Subcutaneous adipose tissue (tissue), 4 donors: Measurements from ENCODE around the gene WAS. TPM values are rescaled to one million over a fixed set of nuclear protein-coding genes. Genes with fewer than 3 reads are reported as not detected.

Experiments used
- CTCF ChIP-seq: fragments of 450-650 bp; IDR thresholded peaks from one replicate; pipeline ENCODE4 v1.5.1; 2016; ENCODE audit warnings: low read depth, mild to moderate bottlenecking, control low read depth, antibody characterized with exemption, moderate library complexity
- total RNA-seq, 4 donors: library from RNA; depleted of rRNA; stranded (reverse); fragments of >200 nt; gene quantifications; one replicate each; pipeline ENCODE4 v1.1.0, GENCODE V29; 2016

Gene WAS
- total RNA-seq, 4 donors from 2014 or later, result 7.9 to 27.9 (median 13.8) TPM

- no peak for TF ChIP-seq CTCF
Measured at GRCh38 chrX:48702716-48703115, 19.1 kb downstream of the WAS start.

- TF ChIP-seq CTCF, result no peak
Measured at GRCh38 chrX:48703228-48703627, 19.6 kb downstream of the WAS start.

- no peak for TF ChIP-seq CTCF
Measured at GRCh38 chrX:48703642-48704481, 20.3 kb downstream of the WAS start.

GRCh38 chrX:48705871-48706270 is 22.3 kb downstream of the WAS start:
- TF ChIP-seq CTCF, result no peak

- TF ChIP-seq CTCF, result no peak
Measured at GRCh38 chrX:48709522-48710112, 26.0 kb downstream of the WAS start.

- TF ChIP-seq CTCF, result no peak
Measured at GRCh38 chrX:48711162-48711928, 27.7 kb downstream of the WAS start.

GRCh38 chrX:48711929-48712505 is 28.4 kb downstream of the WAS start:
- TF ChIP-seq CTCF, result no peak
